Breast epithelium (tissue), 4 donors: ENCODE measurements around the gene TTC22. TPM values are rescaled to one million over a fixed set of nuclear protein-coding genes. Genes with fewer than 3 reads are reported as not detected.

Experiments used
- DNase-seq, 2 donors: peaks; one replicate each; pipeline ENCODE4 v3.0.0-alpha.2; 2019; ENCODE audit warnings: low spot score in 2 of 2
- H3K27ac ChIP-seq, 2 donors: fragments of 200-600 bp; sonication (generic) in 1 of 2; one replicate each; pipeline ENCODE4 v1.5.1; 2016 to 2019; ENCODE audit warnings: mild to moderate bottlenecking in 1 of 2
- H3K27me3 ChIP-seq, 2 donors: fragments of 200-600 bp; sonication (generic) in 1 of 2; one replicate each; pipeline versions ENCODE4 v1.5.1 to v1.6.0; 2017 to 2019; ENCODE audit warnings: control low read depth in 1 of 2, mild to moderate bottlenecking in 1 of 2
- H3K36me3 ChIP-seq: fragments of 200-600 bp; one replicate; pipeline ENCODE4 v1.5.1; 2019
- H3K4me1 ChIP-seq, 2 donors: fragments of 200-600 bp; sonication (generic); one replicate each; pipeline ENCODE4 v1.5.1; 2016 to 2019; ENCODE audit warnings: control low read depth in 1 of 2
- H3K4me3 ChIP-seq, 3 donors: fragments of 200-600 bp; sonication (generic); 1 replicate in 2 of 3; 2 replicates in 1 of 3; pipeline ENCODE4 v1.5.1; 2016 to 2019; ENCODE audit warnings: mild to moderate bottlenecking in 3 of 3, moderate library complexity in 2 of 3
- H3K9me3 ChIP-seq, 2 donors: fragments of 200-600 bp; sonication (generic) in 1 of 2; one replicate each; pipeline ENCODE4 v1.5.1; 2016 to 2019; ENCODE audit warnings: control low read depth in 1 of 2
- CTCF ChIP-seq, 3 donors: fragments of 450-650 bp; IDR thresholded peaks; one replicate each; pipeline ENCODE4 v1.5.1; 2016 to 2017; ENCODE audit warnings: antibody characterized with exemption in 3 of 3, mild to moderate bottlenecking in 3 of 3, moderate library complexity in 3 of 3
- POLR2A ChIP-seq: fragments of 450-650 bp; IDR thresholded peaks from one replicate; pipeline ENCODE4 v1.6.1; 2016; ENCODE audit warnings: antibody characterized with exemption, mild to moderate bottlenecking, moderate library complexity
- POLR2AphosphoS5 ChIP-seq, 3 donors: sonication (generic); formaldehyde crosslinking; IDR thresholded peaks; one replicate each; pipeline ENCODE4 v1.6.1; 2017; ENCODE audit warnings: antibody characterized with exemption in 3 of 3
- intact Hi-C: fragments of 100-400 bp; cut with DNase I; formaldehyde crosslinking; loops from one replicate; pipeline ENCODE4 v1.15.1; 2023; ENCODE audit warnings: low total_unique reads
- total RNA-seq, 3 donors: library from RNA; depleted of rRNA; stranded (reverse); fragments of >200 nt; gene quantifications; one replicate each; pipeline ENCODE4 v1.1.0, GENCODE V29; 2016

Gene TTC22
- total RNA-seq, 3 donors from 2014 or later, result 0.32 to 15.8 (median 7.9) TPM

- Histone ChIP-seq H3K27me3 (no peaks in the 10 kb centered on the region), H3K36me3 (peaks cover 5% of the 10 kb centered on the region), H3K4me1 (no peaks in the 10 kb centered on the region), H3K4me3 (no peak overlapping the region), H3K9me3 (no peaks in the 10 kb centered on the region), H3K27ac (no peak overlapping the region)
- intact Hi-C loops, result no loop called here
- DNase-seq, result no peak
- TF ChIP-seq CTCF (IDR thresholded peaks at IDR 0.05), result no peak
- no peak for TF ChIP-seq POLR2AphosphoS5 (IDR thresholded peaks at IDR 0.05)
- TF ChIP-seq POLR2A, result no peak
Measured at GRCh38 chr1:54743416-54744226, 57.5 kb downstream of the TTC22 start.

GRCh38 chr1:54742282-54742681, 58.8 kb downstream of the TTC22 start:
- H3K4me3 ChIP-seq, result no peak overlapping the region
- no peak overlapping the region for H3K27ac ChIP-seq
- H3K9me3 ChIP-seq, result no peaks in the 10 kb centered on the region
- DNase-seq, result no peak
- peaks cover 5% of the 10 kb centered on the region for H3K36me3 ChIP-seq
- intact Hi-C loops, result no loop called here
- TF ChIP-seq POLR2AphosphoS5 (IDR thresholded peaks at IDR 0.05) (no peak), CTCF (IDR thresholded peaks at IDR 0.05) (no peak), POLR2A (no peak)
- H3K4me1 ChIP-seq, result no peaks in the 10 kb centered on the region
- H3K27me3 ChIP-seq, result no peaks in the 10 kb centered on the region

GRCh38 chr1:54741531-54741930, 59.6 kb downstream of the TTC22 start:
- no peak for TF ChIP-seq POLR2AphosphoS5 (IDR thresholded peaks at IDR 0.05)
- no peak for TF ChIP-seq CTCF (IDR thresholded peaks at IDR 0.05)
- no peak for TF ChIP-seq POLR2A
- no peak for DNase-seq
- no peak overlapping the region for H3K27ac ChIP-seq
- H3K9me3 ChIP-seq, result no peaks in the 10 kb centered on the region
- intact Hi-C loops, result no loop called here
- H3K4me1 ChIP-seq, result no peaks in the 10 kb centered on the region
- no peak overlapping the region for H3K4me3 ChIP-seq
- peaks cover 5% of the 10 kb centered on the region for H3K36me3 ChIP-seq
- H3K27me3 ChIP-seq, result no peaks in the 10 kb centered on the region

GRCh38 chr1:54738244-54738643, 62.9 kb downstream of the TTC22 start:
- Histone ChIP-seq H3K4me3 (no peak overlapping the region), H3K4me1 (no peaks in the 10 kb centered on the region), H3K27me3 (no peaks in the 10 kb centered on the region), H3K27ac (no peak overlapping the region), H3K36me3 (peaks cover 5% of the 10 kb centered on the region), H3K9me3 (no peaks in the 10 kb centered on the region)
- intact Hi-C loops, result no loop called here
- DNase-seq, result no peak
- TF ChIP-seq CTCF (IDR thresholded peaks at IDR 0.05) (no peak), POLR2AphosphoS5 (IDR thresholded peaks at IDR 0.05) (no peak), POLR2A (no peak)

- Histone ChIP-seq H3K4me1 (no peaks in the 10 kb centered on the region), H3K9me3 (no peaks in the 10 kb centered on the region), H3K4me3 (no peak overlapping the region), H3K36me3 (peaks cover 5% of the 10 kb centered on the region), H3K27me3 (no peaks in the 10 kb centered on the region), H3K27ac (no peak overlapping the region)
- DNase-seq, result no peak
- TF ChIP-seq CTCF (IDR thresholded peaks at IDR 0.05) (no peak), POLR2AphosphoS5 (IDR thresholded peaks at IDR 0.05) (no peak), POLR2A (no peak)
- intact Hi-C loops, result no loop called here
Measured at GRCh38 chr1:54736685-54737084, 64.4 kb downstream of the TTC22 start.
